HepG2 (cell line): ENCODE results near the gene TCTN2. TPM values are rescaled to one million over a fixed set of nuclear protein-coding genes. Genes with fewer than 3 reads are reported as not detected.
A peak's percentile ranks its signal among the peaks of the same experiment; 100 is the strongest.

Experiments used
- BRCA1 ChIP-seq: sonication (generic); formaldehyde crosslinking; IDR thresholded peaks from 2 replicates; pipeline ENCODE4 v1.4.0; 2020; ENCODE audit warnings: missing genetic modification reagents
- CHD4 ChIP-seq: fragments of 200-600 bp; sonication (generic); IDR thresholded peaks from 2 replicates; pipeline ENCODE4 v1.7.0; 2017; ENCODE audit warnings: mild to moderate bottlenecking, low read length, borderline replicate concordance
- DR1 ChIP-seq: sonication (generic); formaldehyde crosslinking; IDR thresholded peaks from 2 replicates; pipeline ENCODE4 v1.8.0; 2021; ENCODE audit warnings: mild to moderate bottlenecking, missing genetic modification reagents, inconsistent platforms
- FOXK1 ChIP-seq: sonication (generic); formaldehyde crosslinking; IDR thresholded peaks from 2 replicates; pipeline ENCODE4 v1.4.0; 2020; ENCODE audit warnings: low read depth, missing genetic modification reagents, borderline replicate concordance
- MAF1 ChIP-seq: sonication (generic); formaldehyde crosslinking; IDR thresholded peaks from 2 replicates; pipeline ENCODE4 v1.5.0; 2020; ENCODE audit warnings: missing genetic modification reagents, borderline replicate concordance
- MBNL3 ChIP-seq: fragments of 250-450 bp; sonication (Bioruptor Pico); conservative IDR thresholded peaks from 2 replicates; pipeline ENCODE4 v1.8.0; 2022; ENCODE audit warnings: mild to moderate bottlenecking, inconsistent platforms
- NFE2L1 ChIP-seq: sonication (generic); formaldehyde crosslinking; IDR thresholded peaks from 2 replicates; pipeline ENCODE4 v1.4.0; 2020; ENCODE audit warnings: missing genetic modification reagents, mild to moderate bottlenecking, borderline replicate concordance
- NRL ChIP-seq: sonication (generic); formaldehyde crosslinking; IDR thresholded peaks from 2 replicates; pipeline ENCODE4 v1.5.0; 2020; ENCODE audit warnings: missing genetic modification reagents, mild to moderate bottlenecking, moderate library complexity, borderline replicate concordance
- SETDB1 ChIP-seq: sonication (generic); formaldehyde crosslinking; IDR thresholded peaks from 2 replicates; pipeline ENCODE4 v1.5.1; 2020; ENCODE audit warnings: missing genetic modification reagents, mild to moderate bottlenecking, borderline replicate concordance
- SPEN ChIP-seq: sonication (generic); formaldehyde crosslinking; IDR thresholded peaks from 2 replicates; pipeline ENCODE4 v1.5.1; 2020; ENCODE audit warnings: low read depth, mild to moderate bottlenecking, missing genetic modification reagents
- TCF7 ChIP-seq: sonication (generic); IDR thresholded peaks from 2 replicates; pipeline ENCODE4 v1.6.1; 2016; ENCODE audit warnings: antibody characterized with exemption, low read depth
- ZBTB37 ChIP-seq: sonication (generic); formaldehyde crosslinking; IDR thresholded peaks from 2 replicates; pipeline ENCODE4 v1.4.0; 2020; ENCODE audit warnings: mild to moderate bottlenecking, missing genetic modification reagents
- ZMAT5 ChIP-seq: sonication (generic); formaldehyde crosslinking; IDR thresholded peaks from 2 replicates; pipeline ENCODE4 v1.5.0; 2020; ENCODE audit warnings: mild to moderate bottlenecking, low read depth, missing genetic modification reagents, borderline replicate concordance
- ZNF674 ChIP-seq: sonication (generic); formaldehyde crosslinking; IDR thresholded peaks from 2 replicates; pipeline ENCODE4 v1.5.0; 2020; ENCODE audit warnings: low read depth, mild to moderate bottlenecking, missing genetic modification reagents
- ZNF816 ChIP-seq: sonication (generic); formaldehyde crosslinking; IDR thresholded peaks from 2 replicates; pipeline ENCODE4 v1.8.0; 2022; ENCODE audit warnings: missing genetic modification reagents, mild to moderate bottlenecking, borderline replicate concordance
- polyA plus RNA-seq, 8 experiments: library from polyadenylated mRNA; depleted of rRNA in 3 of 8; stranded (reverse) in 7 of 8; unstranded in 1 of 8; fragments of >200 nt; fragmentation: Illumina TruSeq in 4 of 8; extraction: Trizol in 4 of 8; gene quantifications; 2 replicates each; pipeline versions ENCODE4 v1.2.1 to v1.2.3, GENCODE V29; 2011 to 2016; ENCODE audit warnings: low read depth in 4 of 8, missing spikeins in 1 of 8, mixed read lengths in 1 of 8; ENCODE audit not compliant: insufficient read depth in 1 of 8
- total RNA-seq, 5 experiments: library from RNA; depleted of rRNA; stranded (reverse); fragments of >200 nt; fragmentation: Illumina TruSeq; extraction: Trizol; gene quantifications; 2 replicates each; pipeline ENCODE4 v1.2.3, GENCODE V29; 2016; ENCODE audit warnings: low read depth in 1 of 5
- TF ChIP-seq, protein P1 (sequence below): sonication (generic); formaldehyde crosslinking; IDR thresholded peaks from 2 replicates; pipeline ENCODE4 v1.4.0; 2020; ENCODE audit warnings: mild to moderate bottlenecking, missing genetic modification reagents
- TF ChIP-seq, protein P2 (sequence below): IDR thresholded peaks from 2 replicates; pipeline ENCODE4 v1.6.1; 2018; ENCODE audit warnings: missing genetic modification reagents
- TF ChIP-seq, protein P3 (sequence below): sonication (generic); formaldehyde crosslinking; IDR thresholded peaks from 2 replicates; pipeline ENCODE4 v1.5.1; 2020; ENCODE audit warnings: mild to moderate bottlenecking, missing genetic modification reagents, borderline replicate concordance
- TF ChIP-seq, protein P4 (sequence below): sonication (generic); formaldehyde crosslinking; IDR thresholded peaks from 2 replicates; pipeline ENCODE4 v1.5.0; 2020; ENCODE audit warnings: missing genetic modification reagents, mild to moderate bottlenecking, borderline replicate concordance
- TF ChIP-seq, protein P5 (sequence below): sonication (generic); formaldehyde crosslinking; conservative IDR thresholded peaks from 2 replicates; pipeline ENCODE4 v1.8.0; 2022; ENCODE audit warnings: mild to moderate bottlenecking, moderate library complexity, missing genetic modification reagents

Gene TCTN2
- total and polyA plus RNA-seq, 2 of the 13 experiments (the other 11 are each of a cell fraction or from before 2014, with no cell fraction given): 5.0 to 8.1 TPM

- TF ChIP-seq, protein P1, sequence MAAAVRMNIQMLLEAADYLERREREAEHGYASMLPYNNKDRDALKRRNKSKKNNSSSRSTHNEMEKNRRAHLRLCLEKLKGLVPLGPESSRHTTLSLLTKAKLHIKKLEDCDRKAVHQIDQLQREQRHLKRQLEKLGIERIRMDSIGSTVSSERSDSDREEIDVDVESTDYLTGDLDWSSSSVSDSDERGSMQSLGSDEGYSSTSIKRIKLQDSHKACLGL: peak; percentile 94
- TF ChIP-seq NRL (CRISPR knock-in tag): no peak; the same call in 1 of the 2 replicates
- TF ChIP-seq BRCA1: peak; percentile 85; the same call in 1 of the 2 replicates
- no peak for TF ChIP-seq ZMAT5
- TF ChIP-seq NFE2L1 (CRISPR knock-in tag): no peak
- no peak for TF ChIP-seq SETDB1
- no peak for TF ChIP-seq MBNL3
- no peak for TF ChIP-seq ZBTB37
- TF ChIP-seq TCF7: no peak
- peak; percentile 98 for TF ChIP-seq FOXK1 (CRISPR knock-in tag)
- 0 out of 2 replicates have a peak, but pooled peaks have one; percentile 63 for TF ChIP-seq ZNF816 (CRISPR knock-in tag)
- TF ChIP-seq SPEN (CRISPR knock-in tag): peak; percentile 99
- no peak for TF ChIP-seq CHD4
- peak; percentile 91; the same call in 1 of the 2 replicates for TF ChIP-seq MAF1
- peak; percentile 92 for TF ChIP-seq DR1
- TF ChIP-seq, protein P2, sequence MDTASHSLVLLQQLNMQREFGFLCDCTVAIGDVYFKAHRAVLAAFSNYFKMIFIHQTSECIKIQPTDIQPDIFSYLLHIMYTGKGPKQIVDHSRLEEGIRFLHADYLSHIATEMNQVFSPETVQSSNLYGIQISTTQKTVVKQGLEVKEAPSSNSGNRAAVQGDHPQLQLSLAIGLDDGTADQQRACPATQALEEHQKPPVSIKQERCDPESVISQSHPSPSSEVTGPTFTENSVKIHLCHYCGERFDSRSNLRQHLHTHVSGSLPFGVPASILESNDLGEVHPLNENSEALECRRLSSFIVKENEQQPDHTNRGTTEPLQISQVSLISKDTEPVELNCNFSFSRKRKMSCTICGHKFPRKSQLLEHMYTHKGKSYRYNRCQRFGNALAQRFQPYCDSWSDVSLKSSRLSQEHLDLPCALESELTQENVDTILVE (CRISPR knock-in tag): peak; percentile 66; the same call in 1 of the 2 replicates
- TF ChIP-seq, protein P3, sequence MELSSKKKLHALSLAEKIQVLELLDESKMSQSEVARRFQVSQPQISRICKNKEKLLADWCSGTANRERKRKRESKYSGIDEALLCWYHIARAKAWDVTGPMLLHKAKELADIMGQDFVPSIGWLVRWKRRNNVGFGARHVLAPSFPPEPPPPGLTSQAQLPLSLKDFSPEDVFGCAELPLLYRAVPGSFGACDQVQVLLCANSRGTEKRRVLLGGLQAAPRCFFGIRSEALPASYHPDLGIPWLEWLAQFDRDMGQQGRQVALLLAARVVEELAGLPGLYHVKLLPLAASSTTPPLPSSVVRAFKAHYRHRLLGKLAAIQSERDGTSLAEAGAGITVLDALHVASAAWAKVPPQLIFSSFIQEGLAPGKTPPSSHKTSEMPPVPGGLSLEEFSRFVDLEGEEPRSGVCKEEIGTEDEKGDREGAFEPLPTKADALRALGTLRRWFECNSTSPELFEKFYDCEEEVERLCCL (CRISPR knock-in tag): no peak
- TF ChIP-seq, protein P4, sequence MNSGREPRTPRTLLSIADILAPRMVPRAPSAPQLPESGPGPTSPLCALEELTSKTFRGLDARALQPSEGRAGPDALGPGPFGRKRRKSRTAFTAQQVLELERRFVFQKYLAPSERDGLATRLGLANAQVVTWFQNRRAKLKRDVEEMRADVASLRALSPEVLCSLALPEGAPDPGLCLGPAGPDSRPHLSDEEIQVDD (CRISPR knock-in tag): no peak
- no peak for TF ChIP-seq ZNF674 (CRISPR knock-in tag)
- TF ChIP-seq, protein P5, sequence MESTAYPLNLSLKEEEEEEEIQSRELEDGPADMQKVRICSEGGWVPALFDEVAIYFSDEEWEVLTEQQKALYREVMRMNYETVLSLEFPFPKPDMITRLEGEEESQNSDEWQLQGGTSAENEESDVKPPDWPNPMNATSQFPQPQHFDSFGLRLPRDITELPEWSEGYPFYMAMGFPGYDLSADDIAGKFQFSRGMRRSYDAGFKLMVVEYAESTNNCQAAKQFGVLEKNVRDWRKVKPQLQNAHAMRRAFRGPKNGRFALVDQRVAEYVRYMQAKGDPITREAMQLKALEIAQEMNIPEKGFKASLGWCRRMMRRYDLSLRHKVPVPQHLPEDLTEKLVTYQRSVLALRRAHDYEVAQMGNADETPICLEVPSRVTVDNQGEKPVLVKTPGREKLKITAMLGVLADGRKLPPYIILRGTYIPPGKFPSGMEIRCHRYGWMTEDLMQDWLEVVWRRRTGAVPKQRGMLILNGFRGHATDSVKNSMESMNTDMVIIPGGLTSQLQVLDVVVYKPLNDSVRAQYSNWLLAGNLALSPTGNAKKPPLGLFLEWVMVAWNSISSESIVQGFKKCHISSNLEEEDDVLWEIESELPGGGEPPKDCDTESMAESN (CRISPR knock-in tag): peak; percentile 94
Measured at GRCh38 chr12:123633379-123634141, 37.4 kb upstream of the TCTN2 start, which contains the start of the genes EIF2B1 and GTF2H3 (continued).
